ENCODE results near the gene TMEM163.

Gene TMEM163

DNA sequence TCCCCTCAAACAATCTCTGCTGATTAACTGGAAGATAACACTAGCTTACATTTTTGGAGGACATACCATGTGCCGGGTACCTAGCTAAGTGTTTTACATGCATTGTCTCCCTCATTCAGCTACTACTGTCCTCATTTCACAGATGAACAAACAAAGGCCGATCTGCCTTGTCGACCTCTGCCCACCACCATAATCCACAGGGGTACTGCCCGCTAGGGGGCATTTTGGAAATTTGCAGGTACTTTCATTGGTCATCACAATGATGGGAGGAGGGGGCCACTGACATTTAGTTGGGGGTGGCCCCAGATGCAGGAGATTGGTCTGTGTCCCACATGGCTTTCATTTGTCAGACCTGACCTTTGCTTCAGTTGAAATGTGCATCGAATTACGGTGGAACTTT, 3.9 kb upstream of the TMEM163 start:
- DNase-seq, result no peak

DNA sequence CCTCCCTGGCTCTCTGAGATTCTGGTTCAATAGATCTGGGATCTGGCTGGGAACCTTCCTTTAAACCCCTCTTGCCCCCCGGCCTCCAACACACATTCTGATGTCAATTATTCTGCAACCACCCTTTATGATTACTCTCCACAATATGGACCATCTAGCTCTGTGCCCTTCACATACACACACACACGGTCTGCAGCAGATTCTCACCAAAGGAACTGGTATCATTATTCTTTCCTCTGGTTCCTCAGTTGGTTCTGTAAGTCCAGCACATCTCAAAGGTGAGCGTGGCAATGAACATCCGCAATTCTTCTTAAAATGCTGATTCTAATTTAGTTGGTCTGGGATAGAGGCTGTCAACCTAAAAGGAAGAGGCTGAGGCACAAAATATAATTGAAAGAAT, 2.8 kb upstream of the TMEM163 start:
- DNase-seq, result no peak

DNA sequence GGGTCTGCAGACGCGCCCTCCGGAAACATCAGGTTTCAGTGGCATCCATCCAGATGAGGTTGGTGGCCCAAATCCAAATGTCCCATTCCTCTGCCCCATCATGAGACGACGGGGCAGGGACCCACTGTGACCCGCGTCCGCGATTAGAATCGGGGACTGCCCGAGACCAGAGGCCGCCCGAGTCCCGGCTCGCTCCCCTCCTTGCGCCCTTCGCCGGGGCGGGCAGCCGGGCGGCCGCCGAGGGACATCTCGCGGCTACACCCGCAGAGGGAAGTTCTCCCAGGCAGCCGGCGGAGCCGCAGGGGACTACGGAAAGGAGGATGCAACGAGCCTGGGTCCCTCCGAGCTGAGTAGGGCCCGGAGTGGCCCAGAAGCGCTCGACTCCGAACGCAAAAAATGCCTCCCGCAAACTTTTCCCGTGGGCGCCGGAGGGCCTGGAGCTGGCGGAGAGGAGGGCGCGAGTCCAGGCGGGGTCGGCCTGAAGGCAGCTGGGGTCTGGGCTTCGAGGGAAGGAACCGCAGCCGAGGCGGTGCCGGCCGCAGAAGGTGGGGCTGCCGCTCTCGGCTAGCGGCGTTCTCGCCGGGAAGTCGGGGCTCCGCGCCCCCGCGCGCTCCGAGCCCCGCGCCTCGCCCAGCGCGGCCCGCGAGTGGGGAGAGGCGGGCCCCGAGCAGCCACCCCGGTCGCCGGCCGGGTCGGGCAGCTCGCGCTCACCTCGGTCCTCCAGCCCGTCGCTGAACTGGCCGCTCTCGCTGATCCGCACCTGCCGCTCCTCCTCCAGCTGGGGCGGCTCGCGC, 580 bp downstream of the TMEM163 start:
- no peak for DNase-seq

DNA sequence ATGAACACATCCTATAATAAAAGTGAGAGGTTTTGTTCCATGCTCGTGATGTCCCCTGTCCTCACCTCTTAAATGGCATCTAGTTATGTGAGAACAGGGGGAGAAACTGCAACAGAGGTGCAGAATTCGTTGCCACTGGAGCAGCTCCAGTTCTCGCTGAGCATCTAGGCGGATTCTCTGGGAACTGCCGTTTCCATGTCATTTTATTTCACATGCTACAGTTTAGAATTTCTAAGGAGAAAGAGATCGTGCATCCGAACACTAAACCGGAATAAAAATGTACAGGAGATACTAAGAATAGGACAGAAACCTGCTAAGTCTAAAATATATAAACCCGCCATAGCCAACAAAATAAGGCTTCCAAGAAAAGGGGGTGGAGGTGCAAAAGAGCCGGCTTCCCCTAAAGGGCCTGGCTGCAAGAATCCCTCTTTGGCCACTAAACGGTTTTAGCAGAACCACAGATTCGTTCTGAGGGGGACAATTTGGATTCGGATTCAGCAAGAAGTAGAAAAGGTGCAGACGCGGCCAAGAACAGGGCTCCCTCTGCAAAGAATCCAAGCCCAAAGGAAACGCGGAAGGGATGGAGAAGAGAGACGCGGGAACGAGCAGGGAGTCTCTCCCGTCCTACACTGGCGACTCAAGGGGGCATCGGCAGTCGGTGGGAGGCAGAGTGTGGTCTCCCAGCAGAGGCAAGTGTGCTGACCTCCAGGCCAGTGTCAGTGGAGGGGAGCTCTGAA, 1.3 kb downstream of the TMEM163 start:
- DNase-seq, result no peak

DNA sequence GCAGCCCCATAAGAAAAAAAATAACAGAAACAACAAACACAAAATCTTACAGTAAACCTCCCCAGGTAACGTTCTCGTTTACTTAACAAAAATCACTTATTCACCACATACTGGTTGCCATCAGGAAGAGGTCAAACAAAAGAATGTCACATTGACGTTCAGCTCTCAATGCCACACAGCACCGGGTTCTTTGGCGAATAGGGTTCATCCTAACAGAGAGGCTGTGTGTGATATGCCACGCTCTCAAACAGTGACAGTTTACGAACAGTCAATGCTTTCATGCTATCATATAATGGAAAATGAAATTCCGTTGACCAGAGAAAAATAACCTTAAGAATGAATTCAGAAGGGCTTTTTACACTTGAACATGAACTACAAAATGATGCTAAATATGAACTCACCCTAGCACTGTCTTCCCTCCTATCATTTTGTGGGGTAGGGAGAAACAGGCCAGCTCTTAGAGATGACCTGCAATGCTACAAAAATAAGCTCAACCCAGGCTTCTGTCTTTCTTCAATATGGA, 2.0 kb downstream of the TMEM163 start:
- DNase-seq, result no peak

DNA sequence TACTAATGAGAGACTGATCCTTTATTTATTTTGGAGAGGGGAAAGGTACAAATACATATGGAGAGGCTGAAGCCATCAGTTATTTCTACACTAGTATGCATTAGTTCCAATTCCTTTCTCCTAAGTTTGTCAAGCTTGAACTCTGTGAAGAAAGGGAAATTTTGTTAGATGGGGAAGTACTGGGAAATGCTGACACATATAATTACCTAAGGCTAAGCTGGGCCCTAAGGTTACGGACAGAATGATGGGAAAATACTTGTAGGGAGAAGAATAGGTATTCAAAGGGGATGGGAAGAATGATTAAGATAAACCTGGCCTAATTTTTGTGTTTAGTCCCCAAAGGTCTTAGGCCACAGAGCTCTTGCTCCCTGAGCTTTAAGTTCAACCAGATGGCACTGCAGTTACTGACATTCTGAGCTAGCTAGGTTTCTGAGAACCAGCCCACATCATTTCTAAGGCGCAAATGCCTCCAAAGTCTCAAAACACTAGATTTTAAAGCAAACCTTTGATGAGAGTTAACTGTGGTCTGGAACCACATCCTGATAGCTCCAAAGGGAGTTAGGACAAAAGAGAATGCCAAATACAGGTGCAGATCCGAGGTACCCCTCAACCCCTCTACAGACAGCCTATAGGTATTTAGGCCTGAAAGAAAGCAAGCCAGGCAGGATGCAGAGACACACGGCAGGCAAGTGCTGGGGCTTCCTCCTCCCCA, 2.7 kb downstream of the TMEM163 start:
- DNase-seq, result no peak

DNA sequence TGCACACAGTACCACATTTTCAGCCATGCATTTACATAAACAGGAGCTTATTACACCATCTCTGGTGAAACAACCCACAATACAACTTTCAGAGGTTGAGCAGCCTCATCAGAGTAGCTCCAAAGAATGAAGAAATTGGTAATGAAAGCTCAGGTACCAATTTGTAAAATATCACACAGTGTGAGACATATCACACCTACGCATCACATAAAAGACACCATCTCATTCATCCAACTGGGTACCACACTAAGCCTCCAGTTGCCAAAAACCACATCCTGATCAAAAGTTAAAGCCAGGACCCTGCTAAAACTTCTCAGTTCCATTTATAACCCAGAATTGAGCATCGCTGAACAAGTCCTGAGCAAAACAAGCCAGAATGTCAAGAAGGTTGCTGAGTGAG, 4.6 kb downstream of the TMEM163 start:
- no peak for DNase-seq

DNA sequence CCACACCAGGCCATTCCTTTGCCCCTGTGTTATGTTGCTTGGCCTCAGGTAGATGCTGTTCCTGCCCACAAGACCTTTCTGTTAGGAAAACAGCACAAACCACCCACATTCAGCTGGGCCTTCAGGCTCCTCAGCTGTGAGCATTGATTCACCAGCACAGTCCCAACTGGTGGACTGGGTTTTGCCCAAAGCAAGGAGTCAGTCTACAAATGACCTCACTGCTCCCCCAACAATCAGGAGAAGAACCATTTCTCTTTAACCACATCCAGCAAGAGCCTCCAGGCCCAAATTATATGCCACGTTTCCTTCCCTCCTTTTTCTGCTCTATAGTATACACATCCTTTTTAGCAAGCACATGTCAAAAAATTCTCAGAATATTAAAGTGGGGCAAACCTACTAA, 5.2 kb downstream of the TMEM163 start:
- DNase-seq, result no peak

DNA sequence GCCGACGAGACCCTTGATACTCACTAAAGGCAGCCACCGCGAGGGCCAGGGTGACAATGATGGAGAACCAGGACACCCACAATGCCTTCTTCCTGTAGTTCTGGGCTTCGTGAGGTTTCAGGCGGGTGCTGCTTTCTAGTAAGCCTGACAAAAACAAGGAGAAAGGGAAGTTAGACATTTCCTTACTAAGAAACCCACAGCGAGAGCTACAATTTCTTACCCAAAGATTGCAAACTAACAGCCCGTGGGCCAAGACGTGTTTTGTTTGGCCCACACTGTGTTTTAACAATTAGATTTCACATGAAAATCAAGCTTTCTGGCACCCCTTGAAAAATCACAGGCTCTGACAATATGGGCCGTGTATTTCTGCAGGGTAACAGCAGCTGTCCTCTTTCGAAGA, 5.6 kb downstream of the TMEM163 start:
- no peak for DNase-seq

DNA sequence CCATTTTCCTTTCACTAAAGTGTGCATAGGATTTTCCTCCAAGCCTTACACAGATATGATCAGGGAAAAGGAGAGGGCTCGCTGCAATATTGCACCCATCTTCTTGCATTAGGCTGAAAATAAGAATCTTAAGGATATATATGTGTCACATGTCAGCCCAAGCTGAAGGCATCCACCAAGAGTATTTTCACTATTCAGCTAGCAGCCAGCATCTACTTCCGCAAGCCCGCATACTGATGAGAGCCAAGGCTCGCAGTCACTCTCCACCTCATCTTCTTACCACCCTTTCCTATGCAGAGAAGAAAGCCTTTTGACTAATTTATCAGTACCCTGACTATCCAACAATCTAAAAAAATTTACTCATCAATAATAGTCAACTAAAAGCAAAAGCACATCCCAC, 6.1 kb downstream of the TMEM163 start:
- DNase-seq, result no peak

DNA sequence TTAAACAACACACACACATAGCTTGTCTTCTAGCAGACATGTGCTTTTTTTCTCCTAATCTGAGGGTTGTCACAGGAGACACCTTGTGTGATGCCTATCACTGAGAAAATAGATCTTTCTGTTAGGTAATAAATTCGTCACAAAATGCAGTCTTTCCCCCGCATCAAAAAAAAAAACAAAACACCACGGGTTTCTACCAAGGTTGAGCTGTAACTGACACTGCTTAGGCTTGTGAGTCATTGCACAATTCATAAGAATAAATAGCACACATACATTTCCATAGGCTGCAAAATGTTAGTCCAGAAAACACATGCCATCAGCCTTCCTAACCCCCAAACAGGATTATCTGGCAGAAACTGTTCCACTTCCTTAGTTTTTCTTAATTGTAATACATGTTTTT, 6.5 kb downstream of the TMEM163 start:
- no peak for DNase-seq

DNA sequence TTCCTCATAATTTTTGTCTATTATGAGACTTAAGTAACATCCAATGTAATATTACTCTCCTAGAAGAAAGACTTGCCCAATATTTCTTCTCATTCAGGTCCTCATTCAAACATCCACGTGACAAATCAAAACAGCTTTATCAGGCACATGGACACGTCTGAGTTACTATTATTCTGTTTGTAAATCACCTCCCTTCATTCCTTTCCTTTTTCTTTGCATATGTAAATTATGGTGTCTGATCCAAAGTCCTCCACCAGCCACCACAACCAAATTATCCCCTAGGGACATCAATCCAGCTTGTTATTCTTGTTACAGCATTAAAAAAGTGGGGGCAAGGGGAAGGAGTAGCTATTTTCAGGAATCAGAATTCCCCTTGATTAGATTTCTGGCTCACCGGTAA, 7.1 kb downstream of the TMEM163 start:
- no peak for DNase-seq

DNA sequence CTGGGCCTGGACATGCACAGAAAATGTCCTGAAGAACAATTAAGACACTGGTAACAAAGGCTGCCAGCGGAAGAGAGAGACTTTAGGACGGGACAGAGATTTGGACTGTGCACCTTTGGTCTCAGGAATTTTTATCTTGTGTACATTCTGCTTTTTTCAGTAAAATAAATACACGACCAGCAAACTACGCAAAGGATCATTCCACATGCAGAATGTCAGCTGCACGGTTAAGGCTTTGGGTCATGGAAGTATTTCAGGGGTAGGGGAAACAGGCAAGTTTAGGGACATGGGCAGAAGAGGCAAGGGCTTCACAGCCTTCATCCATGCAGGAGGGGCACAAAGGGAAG, 11.5 kb downstream of the TMEM163 start:
- no peak for DNase-seq

DNA sequence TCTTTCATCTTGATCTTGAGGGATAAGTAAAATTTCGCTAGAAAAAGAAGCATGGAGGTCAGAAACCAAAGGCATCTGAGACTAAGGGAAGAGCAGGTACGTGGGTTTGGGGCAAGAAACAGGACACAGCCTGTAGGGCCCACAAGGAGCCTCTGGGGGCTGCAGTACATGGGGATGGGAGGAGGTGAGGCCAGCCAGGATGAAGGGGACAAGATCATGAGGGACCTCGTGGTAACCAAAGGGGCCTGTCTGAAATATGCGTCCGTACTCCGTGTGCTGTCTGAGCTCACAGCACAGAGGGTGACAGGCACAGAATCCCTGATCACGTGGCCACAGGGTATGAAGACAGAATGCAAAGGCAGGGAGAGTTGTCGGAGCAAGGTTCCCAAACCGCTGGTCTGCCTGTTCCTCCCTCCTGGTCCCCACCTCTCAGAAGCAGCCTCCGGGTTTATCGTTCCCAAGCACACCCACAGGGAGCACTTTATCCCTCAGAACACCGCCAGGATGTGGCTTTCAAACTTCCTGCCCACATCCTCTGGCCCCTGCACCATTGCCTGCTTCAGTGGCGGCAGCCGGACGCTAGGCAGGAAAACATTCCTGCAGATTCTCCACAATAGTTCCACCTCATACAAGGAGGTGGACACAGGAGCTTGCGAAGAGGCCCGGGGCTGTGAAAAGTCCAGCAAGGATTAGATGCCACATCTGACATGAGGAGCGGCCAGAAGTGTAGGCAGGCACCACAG, 12.0 kb downstream of the TMEM163 start:
- no peak for DNase-seq

DNA sequence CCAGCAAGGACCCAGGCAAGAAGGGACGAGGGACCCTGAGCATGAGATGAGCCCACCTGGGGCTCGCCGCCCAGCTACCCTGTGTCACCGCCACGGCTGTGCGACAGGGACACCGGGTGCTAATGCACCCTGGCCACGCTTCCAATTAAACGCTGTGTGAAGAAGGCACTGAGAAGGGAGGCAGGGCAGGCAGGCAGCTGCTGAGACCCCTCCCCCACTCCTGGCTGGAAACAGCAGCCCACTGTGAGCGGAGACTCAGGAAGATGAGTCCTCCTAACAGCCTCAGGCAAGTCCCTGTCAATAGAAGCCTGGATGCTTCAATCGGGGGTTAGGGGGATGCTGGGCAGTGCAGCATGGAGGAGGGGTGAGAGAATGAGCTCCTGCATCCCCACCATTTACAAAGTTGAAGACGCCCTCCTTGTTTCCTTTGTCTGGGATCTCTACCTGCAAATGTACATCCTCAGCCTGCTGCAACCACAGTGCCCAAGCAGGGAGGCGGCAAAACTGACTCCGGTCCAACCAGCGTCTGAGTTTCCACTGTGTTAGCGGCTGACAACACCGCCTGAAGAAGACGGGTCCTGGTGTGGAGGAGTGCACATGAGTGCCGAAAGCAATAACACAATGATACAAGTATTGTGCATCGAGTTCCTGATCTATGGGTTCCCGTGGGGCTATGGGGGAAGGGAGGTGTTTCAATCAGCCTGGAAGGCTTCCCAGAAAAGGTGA, 12.8 kb downstream of the TMEM163 start:
- DNase-seq, result no peak

DNA sequence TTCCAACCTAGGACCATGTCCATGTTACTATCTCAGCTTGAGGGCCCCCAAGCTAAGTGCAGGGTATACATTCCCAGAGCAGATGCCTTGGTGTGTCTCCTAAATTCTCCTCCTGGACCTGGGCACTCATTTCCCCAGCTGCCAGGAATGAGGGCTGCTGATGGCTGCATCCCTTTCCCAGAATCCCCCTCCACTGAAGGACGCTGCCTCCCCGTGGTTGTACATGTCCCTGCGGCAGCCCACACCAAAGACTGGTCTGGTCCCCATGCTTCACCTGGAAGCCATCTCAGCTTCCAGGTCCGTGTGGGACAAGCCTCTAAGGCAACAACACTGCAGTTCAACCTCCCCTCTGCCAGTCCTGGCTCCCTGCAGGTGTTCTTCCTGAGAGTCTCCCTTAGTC, 14.6 kb downstream of the TMEM163 start:
- no peak for DNase-seq

DNA sequence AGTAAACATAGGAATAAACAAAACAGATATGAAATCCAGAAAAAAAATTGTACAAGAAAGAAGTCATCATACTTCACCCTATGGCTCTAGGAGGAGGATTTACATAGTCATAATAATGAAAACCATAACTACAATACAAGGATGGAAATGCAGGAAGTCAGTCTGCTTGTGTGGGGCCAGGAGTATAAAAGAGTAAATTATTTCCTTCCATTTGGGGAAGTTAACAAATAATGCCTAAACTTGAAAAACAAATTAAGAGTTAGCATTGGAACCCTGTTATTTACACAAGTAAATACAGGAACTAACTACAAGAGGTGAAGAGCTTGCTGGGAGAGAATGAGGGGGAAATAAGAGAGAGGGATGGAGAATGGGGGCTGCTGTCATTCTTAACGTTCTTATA, 15.4 kb downstream of the TMEM163 start:
- DNase-seq, result no peak

DNA sequence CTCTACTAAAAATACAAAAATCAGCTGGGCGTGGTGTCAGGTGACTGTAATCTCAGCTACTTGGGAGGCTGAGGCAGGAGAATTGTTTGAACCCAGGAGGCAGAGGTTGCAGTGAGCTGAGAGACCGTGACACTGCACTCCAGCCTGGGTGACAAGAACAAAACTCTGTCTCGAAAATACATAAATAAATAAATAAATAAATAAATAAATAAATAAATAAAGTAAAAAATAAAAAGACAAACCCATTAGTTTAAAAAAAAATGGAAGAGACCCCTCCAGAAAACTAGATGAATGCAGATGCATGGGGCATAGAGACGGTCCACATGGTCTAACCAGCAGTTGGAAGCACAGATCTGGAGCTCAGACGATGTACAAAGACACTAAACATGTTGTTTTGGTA, 18.1 kb downstream of the TMEM163 start:
- DNase-seq, result no peak

DNA sequence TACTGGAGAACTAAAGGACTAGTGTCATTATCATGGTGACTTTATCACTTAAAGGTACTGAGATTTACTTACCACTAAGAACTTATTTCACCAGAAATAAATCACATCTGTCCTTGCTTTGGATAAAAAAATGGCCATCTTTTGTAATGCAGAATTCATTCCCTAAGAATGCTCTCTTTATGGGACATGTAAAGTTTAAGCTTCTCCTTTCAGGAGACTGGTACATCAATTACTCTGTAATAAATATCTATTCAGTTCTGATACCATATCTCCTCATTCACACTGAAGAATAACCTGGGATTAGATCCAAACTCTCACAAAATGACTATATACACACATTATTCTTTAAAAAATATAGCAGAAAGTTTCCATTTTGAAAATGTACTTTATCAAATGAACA, 24.4 kb downstream of the TMEM163 start:
- DNase-seq, result no peak

DNA sequence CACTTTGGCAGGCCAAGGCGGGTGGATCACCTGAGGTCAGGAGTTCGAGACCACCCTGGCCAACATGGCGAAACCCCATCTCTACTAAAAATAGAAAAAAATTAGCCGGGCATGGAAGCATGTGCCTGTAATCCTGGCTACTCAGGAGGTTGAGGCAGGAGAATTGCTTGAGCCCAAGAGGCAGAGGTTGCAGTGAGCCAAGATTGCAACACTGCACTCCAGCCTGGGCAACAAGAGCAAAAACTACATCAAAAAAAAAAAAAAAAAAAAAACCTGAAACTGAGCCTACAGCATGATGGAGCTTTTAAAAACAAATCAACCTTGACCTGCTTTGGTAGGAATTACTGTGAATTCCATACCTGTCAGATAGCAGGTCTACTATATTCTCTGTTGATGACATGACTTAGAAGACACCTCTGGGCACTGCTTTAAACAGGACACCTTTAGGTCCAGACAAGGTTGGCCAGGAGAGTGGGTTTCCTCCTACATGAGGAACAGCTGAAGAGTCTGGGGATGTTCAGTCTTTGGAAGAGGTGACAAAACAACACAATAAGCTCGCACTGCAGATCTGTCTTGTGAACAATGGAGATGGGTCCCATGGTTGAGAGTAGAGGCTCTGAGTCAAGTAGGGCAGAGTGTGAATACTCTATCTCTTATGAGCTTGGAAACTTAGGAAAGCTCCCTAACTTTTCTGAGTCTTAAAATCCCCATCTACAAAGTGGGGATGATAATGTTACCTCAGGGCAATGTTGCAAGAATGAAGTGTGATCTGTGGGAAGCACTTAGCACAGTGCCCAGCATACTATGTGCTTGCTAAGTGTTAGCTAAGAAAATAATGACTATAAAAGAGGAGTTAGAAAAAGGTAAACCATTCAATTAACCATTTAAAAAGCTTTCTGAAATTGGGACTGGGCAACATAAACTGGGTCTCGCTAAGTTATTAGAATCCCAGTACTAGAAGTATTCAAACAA, 25.2 kb downstream of the TMEM163 start:
- DNase-seq, result no peak

DNA sequence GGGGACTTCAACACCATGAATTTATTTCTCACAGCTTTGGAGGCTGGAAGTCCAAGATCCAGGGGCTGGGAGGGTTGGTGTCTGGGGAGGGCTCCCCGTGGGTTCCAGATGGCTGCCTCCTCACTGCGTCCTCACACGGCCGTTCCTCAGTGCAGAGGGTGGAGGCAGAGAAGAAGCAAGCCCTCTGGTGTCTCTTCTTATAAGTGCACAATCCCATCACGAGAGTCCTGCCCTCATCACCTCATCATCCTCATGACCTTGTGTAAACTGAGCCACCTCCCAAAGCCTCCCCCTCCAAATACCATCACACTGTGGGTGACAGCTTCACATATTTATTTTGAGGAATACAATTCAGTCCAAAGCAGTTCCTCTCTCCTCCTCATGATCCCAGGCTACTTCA, 26.3 kb downstream of the TMEM163 start:
- DNase-seq, result no peak
